Measurements from ENCODE around the gene TGFB1I1. TPM values are rescaled to one million over a fixed set of nuclear protein-coding genes. Genes with fewer than 3 reads are reported as not detected.

Gene TGFB1I1
- total and polyA plus RNA-seq, 2 donors (not counting 3 experiments of a cell fraction or from before 2014, with no cell fraction given): 73.7 to 115 TPM

DNA sequence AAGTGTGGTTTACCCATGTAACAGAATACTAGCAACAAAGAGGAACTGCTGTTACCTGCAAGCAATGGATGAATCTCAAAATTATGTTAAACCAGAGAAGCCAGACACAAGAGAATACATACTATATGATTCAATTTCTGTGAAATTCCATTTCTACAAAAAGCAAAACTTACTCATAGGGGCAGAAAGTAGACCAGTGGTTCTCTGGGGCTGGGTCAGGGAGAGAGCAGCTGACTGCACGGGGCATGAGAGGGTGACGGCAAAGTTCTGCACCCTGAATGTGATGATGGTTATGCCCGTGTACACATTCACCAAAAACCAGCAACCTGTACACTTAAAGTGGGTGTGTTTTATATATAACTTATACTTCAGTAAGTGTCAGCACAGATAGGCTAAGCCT, 32.4 kb upstream of the TGFB1I1 start:
- dilution Hi-C loops (cut with MboI; ENCODE audit: extremely low pct_ligation_motif_present, low sequenced_read_pairs) (no loop called here), intact Hi-C loops (cut with micrococcal nuclease) (no loop called here)
- no peak overlapping the region for H3K4me3 ChIP-seq (replicated peaks in 1 of 3; ENCODE audit: insufficient read depth in 1 of 3, low read depth in 1 of 3, low read length in 3 of 3)
- H3K9me1 ChIP-seq (replicated peaks; ENCODE audit: control insufficient read depth, extremely low read depth, insufficient read depth, low read length): no peaks in the 10 kb centered on the region
- H3K4me2 ChIP-seq (ENCODE audit: insufficient read depth, low read length): no peak overlapping the region
- no peak overlapping the region for H2AFZ ChIP-seq (ENCODE audit: low read depth, low read length)
- H3K27me3 ChIP-seq (ENCODE audit: control insufficient read depth in 2 of 2, insufficient read depth in 2 of 2, low read length in 2 of 2): peaks cover 3 to 11% of the 10 kb centered on the region in 2 experiments
- H3K9ac ChIP-seq (replicated peaks; ENCODE audit: extremely low read depth, insufficient read depth, low read length): no peak overlapping the region
- FAIRE-seq (no peak), DNase-seq (ENCODE audit: low read depth, low spot score) (no peak)
- no peak for TF ChIP-seq JUN (IDR thresholded peaks at IDR 0.05; ENCODE audit: borderline replicate concordance, insufficient read depth, insufficient read length, low read depth)
- TF ChIP-seq, protein P1, sequence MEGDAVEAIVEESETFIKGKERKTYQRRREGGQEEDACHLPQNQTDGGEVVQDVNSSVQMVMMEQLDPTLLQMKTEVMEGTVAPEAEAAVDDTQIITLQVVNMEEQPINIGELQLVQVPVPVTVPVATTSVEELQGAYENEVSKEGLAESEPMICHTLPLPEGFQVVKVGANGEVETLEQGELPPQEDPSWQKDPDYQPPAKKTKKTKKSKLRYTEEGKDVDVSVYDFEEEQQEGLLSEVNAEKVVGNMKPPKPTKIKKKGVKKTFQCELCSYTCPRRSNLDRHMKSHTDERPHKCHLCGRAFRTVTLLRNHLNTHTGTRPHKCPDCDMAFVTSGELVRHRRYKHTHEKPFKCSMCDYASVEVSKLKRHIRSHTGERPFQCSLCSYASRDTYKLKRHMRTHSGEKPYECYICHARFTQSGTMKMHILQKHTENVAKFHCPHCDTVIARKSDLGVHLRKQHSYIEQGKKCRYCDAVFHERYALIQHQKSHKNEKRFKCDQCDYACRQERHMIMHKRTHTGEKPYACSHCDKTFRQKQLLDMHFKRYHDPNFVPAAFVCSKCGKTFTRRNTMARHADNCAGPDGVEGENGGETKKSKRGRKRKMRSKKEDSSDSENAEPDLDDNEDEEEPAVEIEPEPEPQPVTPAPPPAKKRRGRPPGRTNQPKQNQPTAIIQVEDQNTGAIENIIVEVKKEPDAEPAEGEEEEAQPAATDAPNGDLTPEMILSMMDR (IDR thresholded peaks at IDR 0.05; ENCODE audit: extremely low read depth in 1 of 2, insufficient read depth in 1 of 2, low read depth in 1 of 2, low read length in 2 of 2): no peak
- no peak for TF ChIP-seq EZH2 (IDR thresholded peaks at IDR 0.05; ENCODE audit: borderline replicate concordance, low read depth, low read length, severe bottlenecking)
- TF ChIP-seq MYC (IDR thresholded peaks at IDR 0.05; ENCODE audit: low read depth, low read length): no peak
- no peak for TF ChIP-seq POLR2A (IDR thresholded peaks at IDR 0.05; ENCODE audit: low read depth, low read length)
- TF ChIP-seq POLR2AphosphoS5 (IDR thresholded peaks at IDR 0.05; ENCODE audit: insufficient read depth, low read depth, low read length): no peak
- TF ChIP-seq FOS (IDR thresholded peaks at IDR 0.05; ENCODE audit: borderline replicate concordance, insufficient read depth, low read length): no peak
- TF ChIP-seq, protein P2, sequence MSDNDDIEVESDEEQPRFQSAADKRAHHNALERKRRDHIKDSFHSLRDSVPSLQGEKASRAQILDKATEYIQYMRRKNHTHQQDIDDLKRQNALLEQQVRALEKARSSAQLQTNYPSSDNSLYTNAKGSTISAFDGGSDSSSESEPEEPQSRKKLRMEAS (IDR thresholded peaks at IDR 0.05; ENCODE audit: insufficient read depth, insufficient read length): no peak
- no peak for TF ChIP-seq GATA2 (IDR thresholded peaks at IDR 0.05; ENCODE audit: insufficient read depth, insufficient read length, low read depth, low read length)
- H3K27ac ChIP-seq (ENCODE audit: insufficient read depth, low read depth, low read length): no peak overlapping the region
- no peaks in the 10 kb centered on the region for H3K4me1 ChIP-seq (ENCODE audit: control insufficient read depth, extremely low read depth, insufficient read depth, low read length)
- no TSS peak for BruUV-seq (replicated peaks)
- no peaks in the 10 kb centered on the region for H4K20me1 ChIP-seq (replicated peaks; ENCODE audit: control insufficient read depth, extremely low read depth, insufficient read depth, low read length)
- H3K79me2 ChIP-seq (ENCODE audit: control insufficient read depth, insufficient read depth, low read length): no peaks in the 10 kb centered on the region
- ChIA-PET POLR2A (interaction anchor here (1.1 kb wide), 1 partner anchor 323 kb away, joined by 3 read pairs; no protein-coding TSS in a partner anchor), CTCF (interaction anchor here (1.2 to 2.4 kb wide), 2 partner anchors 9 to 455 kb away, joined by 6 to 7 read pairs; no protein-coding TSS in a partner anchor)
- no peaks in the 10 kb centered on the region for H3K36me3 ChIP-seq (ENCODE audit: control insufficient read depth in 2 of 2, extremely low read depth in 1 of 2, insufficient read depth in 2 of 2, low read length in 2 of 2)
- H3K9me3 ChIP-seq (replicated peaks; ENCODE audit: control insufficient read depth, insufficient read depth, low read length): no peaks in the 10 kb centered on the region
